Caco-2 (cell line): ENCODE results near the gene SLC24A4. TPM values are rescaled to one million over a fixed set of nuclear protein-coding genes. Genes with fewer than 3 reads are reported as not detected.

Source experiments
- BruUV-seq: library from RNA; stranded (reverse); fragments of 400-500 nt; replicated peaks from 2 replicates; lab custom pipeline; 2021; lab: Mats Ljungman, UMichigan
- CTCF ChIA-PET: fragments of 300-600 bp; sonication (Branson Sonifier 250); formaldehyde crosslinking; loops from one replicate; lab custom pipeline; 2022; ENCODE audit warnings: antibody characterized with exemption; lab: Charles Lee
- POLR2A ChIA-PET: fragments of 300-600 bp; sonication (Branson Sonifier 250); formaldehyde crosslinking; loops from one replicate; lab custom pipeline; 2022; ENCODE audit warnings: antibody characterized with exemption; lab: Charles Lee
- DNase-seq, 2 experiments: peaks; one replicate each; pipeline versions ENCODE4 v3.0.0 to v3.0.0-alpha.2; 2020 to 2022
- H3K27me3 ChIP-seq: replicated peaks from 2 replicates; pipeline ENCODE4 v1.6.0; 2011; ENCODE audit warnings: low read length; ENCODE audit not compliant: control insufficient read depth, insufficient read depth
- H3K36me3 ChIP-seq: 2 replicates; pipeline ENCODE4 v1.5.1; 2011; ENCODE audit warnings: low read length; ENCODE audit not compliant: control insufficient read depth, insufficient read depth
- H3K4me1 ChIP-seq: fragments of 250-450 bp; sonication (Bioruptor Pico); 2 replicates; pipeline ENCODE4 v1.5.1; 2020; ENCODE audit warnings: mild to moderate bottlenecking
- H3K4me3 ChIP-seq: 2 replicates; pipeline ENCODE4 v1.5.1; 2011; ENCODE audit warnings: low read depth, mild to moderate bottlenecking, control low read depth, low read length
- H3K9me3 ChIP-seq: fragments of 250-450 bp; sonication (Bioruptor Pico); 2 replicates; pipeline ENCODE4 v1.5.1; 2020; ENCODE audit warnings: mild to moderate bottlenecking, moderate library complexity
- H3K27ac Mint-ChIP-seq: one replicate; pipeline ENCODE4 v1.8.0; 2022; ENCODE audit warnings: mixed read lengths; ENCODE audit not compliant: unreplicated experiment
- H3K27me3 Mint-ChIP-seq: one replicate; pipeline ENCODE4 v1.8.0; 2022; ENCODE audit warnings: mixed read lengths; ENCODE audit not compliant: insufficient read depth, unreplicated experiment
- H3K36me3 Mint-ChIP-seq: one replicate; pipeline ENCODE4 v1.8.0; 2022; ENCODE audit warnings: mild to moderate bottlenecking, mixed read lengths; ENCODE audit not compliant: insufficient read depth, unreplicated experiment
- H3K4me1 Mint-ChIP-seq: one replicate; pipeline ENCODE4 v1.8.0; 2022; ENCODE audit warnings: low read depth, mixed read lengths; ENCODE audit not compliant: unreplicated experiment
- H3K4me3 Mint-ChIP-seq: one replicate; pipeline ENCODE4 v1.8.0; 2022; ENCODE audit warnings: mild to moderate bottlenecking, moderate library complexity, mixed read lengths; ENCODE audit not compliant: unreplicated experiment
- H3K9me3 Mint-ChIP-seq: one replicate; pipeline ENCODE4 v1.8.0; 2022; ENCODE audit warnings: mixed read lengths; ENCODE audit not compliant: unreplicated experiment
- CTCF ChIP-seq, 2 experiments: fragments of 200-600 bp in 1 of 2; IDR thresholded peaks; 1 replicate in 1 of 2; 2 replicates in 1 of 2; pipeline versions ENCODE4 v1.5.1 to v1.8.0; 2011 to 2022; ENCODE audit warnings: antibody characterized with exemption in 1 of 2, control low read depth in 1 of 2, inconsistent platforms in 1 of 2, low read depth in 1 of 2, low read length in 1 of 2, mild to moderate bottlenecking in 1 of 2, moderate library complexity in 1 of 2; ENCODE audit not compliant: insufficient read depth in 1 of 2, severe bottlenecking in 1 of 2, unreplicated experiment in 1 of 2
- intact Hi-C: fragments of 100-400 bp; cut with micrococcal nuclease; formaldehyde crosslinking; loops from one replicate; pipeline ENCODE4 v1.10.0; 2022; ENCODE audit not compliant: unreplicated experiment
- total RNA-seq: library from RNA; stranded (reverse); gene quantifications from 2 replicates; pipeline ENCODE4 v1.2.3, GENCODE V29; 2022

Gene SLC24A4
- total RNA-seq, 1 experiment from 2014 or later: not detected

GRCh38 chr14:92463141-92463540 lies 140.2 kb downstream of the SLC24A4 start:
- H3K36me3 ChIP-seq: no peaks in the 10 kb centered on the region
- ChIA-PET POLR2A (no interaction called here), CTCF (no interaction called here)
- no peak for DNase-seq
- no peak overlapping the region for H3K4me3 Mint-ChIP-seq
- no peak overlapping the region for H3K27ac Mint-ChIP-seq
- no peak for TF ChIP-seq CTCF (IDR thresholded peaks at IDR 0.05; ENCODE audit: insufficient read depth in 1 of 2, low read depth in 1 of 2, low read length in 1 of 2, severe bottlenecking in 1 of 2, unreplicated experiment in 1 of 2)
- H3K9me3 Mint-ChIP-seq: no peaks in the 10 kb centered on the region
- H3K4me3 ChIP-seq: no peak overlapping the region
- H3K27me3 Mint-ChIP-seq: no peaks in the 10 kb centered on the region
- H3K36me3 Mint-ChIP-seq: no peaks in the 10 kb centered on the region
- no TSS peak for BruUV-seq
- no peaks in the 10 kb centered on the region for H3K27me3 ChIP-seq
- intact Hi-C loops: no loop called here
- peaks cover 5% of the 10 kb centered on the region; the same call in 1 of the 2 replicates for H3K4me1 ChIP-seq
- H3K4me1 Mint-ChIP-seq: no peaks in the 10 kb centered on the region
- H3K9me3 ChIP-seq: peaks cover 7% of the 10 kb centered on the region; the same call in 1 of the 2 replicates

- DNase-seq: no peak
- BruUV-seq: no TSS peak
Observed at GRCh38 chr14:92464156-92464555, 141.2 kb downstream of the SLC24A4 start.

GRCh38 chr14:92464716-92465115 lies 141.8 kb downstream of the SLC24A4 start:
- no peak overlapping the region for H3K4me3 ChIP-seq
- intact Hi-C loops: no loop called here
- H3K27me3 Mint-ChIP-seq: no peaks in the 10 kb centered on the region
- no peak overlapping the region for H3K27ac Mint-ChIP-seq
- no TSS peak for BruUV-seq
- H3K9me3 ChIP-seq: peaks cover 7% of the 10 kb centered on the region; the same call in 1 of the 2 replicates
- no peak for DNase-seq
- H3K4me3 Mint-ChIP-seq: no peak overlapping the region
- POLR2A ChIA-PET: no interaction called here
- H3K4me1 Mint-ChIP-seq: no peaks in the 10 kb centered on the region
- H3K4me1 ChIP-seq: no peaks in the 10 kb centered on the region
- no peak for TF ChIP-seq CTCF (IDR thresholded peaks at IDR 0.05; ENCODE audit: insufficient read depth in 1 of 2, low read depth in 1 of 2, low read length in 1 of 2, severe bottlenecking in 1 of 2, unreplicated experiment in 1 of 2)
- H3K36me3 Mint-ChIP-seq: no peaks in the 10 kb centered on the region
- no peaks in the 10 kb centered on the region for H3K27me3 ChIP-seq
- CTCF ChIA-PET: no interaction called here
- no peaks in the 10 kb centered on the region for H3K36me3 ChIP-seq
- H3K9me3 Mint-ChIP-seq: no peaks in the 10 kb centered on the region

More at GRCh38 chr14:92464156-92464555, 141.2 kb downstream of the SLC24A4 start:
- Histone ChIP-seq H3K4me1 (peaks cover 3% of the 10 kb centered on the region; the same call in 1 of the 2 replicates), H3K9me3 (peaks cover 7% of the 10 kb centered on the region; the same call in 1 of the 2 replicates), H3K36me3 (no peaks in the 10 kb centered on the region), H3K4me3 (no peak overlapping the region), H3K27me3 (no peaks in the 10 kb centered on the region)
- no peaks in the 10 kb centered on the region for H3K9me3 Mint-ChIP-seq
- H3K4me1 Mint-ChIP-seq: no peaks in the 10 kb centered on the region
- CTCF ChIA-PET: no interaction called here
- H3K4me3 Mint-ChIP-seq: no peak overlapping the region
- H3K36me3 Mint-ChIP-seq: no peaks in the 10 kb centered on the region
- POLR2A ChIA-PET: no interaction called here
- no peak overlapping the region for H3K27ac Mint-ChIP-seq
- TF ChIP-seq CTCF (IDR thresholded peaks at IDR 0.05; ENCODE audit: insufficient read depth in 1 of 2, low read depth in 1 of 2, low read length in 1 of 2, severe bottlenecking in 1 of 2, unreplicated experiment in 1 of 2): no peak
- no peaks in the 10 kb centered on the region for H3K27me3 Mint-ChIP-seq
- intact Hi-C loops: no loop called here
